Mesendoderm (in vitro differentiated cells): ENCODE measurements around the gene TRIM8.

Source experiments
- DNase-seq: peaks from one replicate; pipeline ENCODE4 v3.0.0; 2013
- H2AK5ac ChIP-seq: 2 replicates; pipeline ENCODE4 v1.6.1; 2013; ENCODE audit warnings: low read length, inconsistent platforms
- H2BK120ac ChIP-seq: 2 replicates; pipeline ENCODE4 v1.6.1; 2013; ENCODE audit warnings: low read depth, mild to moderate bottlenecking, low read length, moderate library complexity, mixed read lengths
- H2BK15ac ChIP-seq: replicated peaks from 2 replicates; pipeline ENCODE4 v1.6.1; 2013; ENCODE audit warnings: low read depth, mild to moderate bottlenecking, moderate library complexity
- H2BK5ac ChIP-seq: 2 replicates; pipeline ENCODE4 v1.6.1; 2013; ENCODE audit warnings: low read length, inconsistent platforms
- H3K18ac ChIP-seq: 2 replicates; pipeline ENCODE4 v1.6.1; 2013; ENCODE audit warnings: mild to moderate bottlenecking, low read length, mixed read lengths
- H3K23ac ChIP-seq: one replicate; pipeline ENCODE4 v1.6.1; 2013; ENCODE audit warnings: low read length
- H3K27ac ChIP-seq: 2 replicates; pipeline ENCODE4 v1.5.1; 2013; ENCODE audit warnings: low read depth, mild to moderate bottlenecking, inconsistent platforms, low read length, moderate library complexity
- H3K27me3 ChIP-seq: 2 replicates; pipeline ENCODE4 v1.6.1; 2013; ENCODE audit warnings: low read length, control low read depth, mild to moderate bottlenecking, inconsistent platforms; ENCODE audit not compliant: insufficient read depth, poor library complexity
- H3K36me3 ChIP-seq: 2 replicates; pipeline ENCODE4 v1.6.1; 2013; ENCODE audit warnings: low read length, inconsistent platforms; ENCODE audit not compliant: control insufficient read depth, insufficient read depth
- H3K4ac ChIP-seq: one replicate; pipeline ENCODE4 v1.6.1; 2013; ENCODE audit warnings: low read depth, mild to moderate bottlenecking, low read length, moderate library complexity
- H3K4me1 ChIP-seq: 2 replicates; pipeline ENCODE4 v1.6.1; 2013; ENCODE audit warnings: low read depth, low read length, inconsistent platforms; ENCODE audit not compliant: control insufficient read depth
- H3K4me2 ChIP-seq: 2 replicates; pipeline ENCODE4 v1.6.1; 2013; ENCODE audit warnings: low read length
- H3K4me3 ChIP-seq: 2 replicates; pipeline ENCODE4 v1.5.1; 2013; ENCODE audit warnings: mild to moderate bottlenecking, low read length
- H3K56ac ChIP-seq: one replicate; pipeline ENCODE4 v1.6.1; 2013; ENCODE audit warnings: low read length
- H3K79me1 ChIP-seq: 2 replicates; pipeline ENCODE4 v1.6.1; 2013; ENCODE audit warnings: low read length, inconsistent platforms
- H3K79me2 ChIP-seq: 2 replicates; pipeline ENCODE4 v1.6.1; 2013; ENCODE audit warnings: mild to moderate bottlenecking, low read length; ENCODE audit not compliant: control insufficient read depth, insufficient read depth
- H3K9ac ChIP-seq: 2 replicates; pipeline ENCODE4 v1.6.1; 2013; ENCODE audit warnings: low read length, inconsistent platforms
- H4K5ac ChIP-seq: one replicate; pipeline ENCODE4 v1.6.1; 2013; ENCODE audit warnings: low read length
- H4K8ac ChIP-seq: one replicate; pipeline ENCODE4 v1.6.1; 2013; ENCODE audit warnings: low read depth, mild to moderate bottlenecking, control low read depth, low read length, moderate library complexity
- WGBS: extraction: QIAGEN DNeasy Blood & Tissue Kit; methylation state at CpG from one replicate; pipeline ENCODE4 v1.1.7; 2013; ENCODE audit warnings: low lambda C conversion rate, missing lambda C conversion rate; ENCODE audit not compliant: insufficient coverage; ENCODE audit errors: extremely low coverage; 5-methylcytosine and 5-hydroxymethylcytosine counted together

Gene TRIM8

GRCh38 chr10:102678842-102679289 lies 34.6 kb downstream of the TRIM8 start:
- no peak overlapping the region for H3K4ac ChIP-seq
- peak overlapping the region; percentile 10 for H3K9ac ChIP-seq
- no peak overlapping the region for H2BK5ac ChIP-seq
- H2AK5ac ChIP-seq = no peak overlapping the region
- H3K56ac ChIP-seq = peak overlapping the region; percentile 11
- H3K23ac ChIP-seq = no peak overlapping the region
- H3K4me3 ChIP-seq = no peak overlapping the region
- no peak overlapping the region for H3K27ac ChIP-seq
- peak overlapping the region; percentile 6 for H3K4me2 ChIP-seq
- no peaks in the 10 kb centered on the region for H3K79me1 ChIP-seq
- H3K18ac ChIP-seq = no peak overlapping the region
- no peak overlapping the region for H2BK120ac ChIP-seq
- DNase-seq = peak; percentile 82
- H3K4me1 ChIP-seq = peaks cover 15% of the 10 kb centered on the region
- no peaks in the 10 kb centered on the region for H3K79me2 ChIP-seq
- H3K36me3 ChIP-seq = no peaks in the 10 kb centered on the region
- H4K8ac ChIP-seq = no peak overlapping the region
- H2BK15ac ChIP-seq = no peak overlapping the region
- no peaks in the 10 kb centered on the region for H3K27me3 ChIP-seq
- no CpG with 5 or more reads among the region's 9 CpGs for WGBS
- no peak overlapping the region for H4K5ac ChIP-seq

- Histone ChIP-seq H3K27ac (no peak overlapping the region), H4K8ac (no peak overlapping the region), H3K4me3 (no peak overlapping the region), H3K4me2 (no peak overlapping the region), H2BK5ac (no peak overlapping the region), H3K9ac (no peak overlapping the region), H3K4me1 (peaks cover 10% of the 10 kb centered on the region), H3K27me3 (no peaks in the 10 kb centered on the region), H2BK120ac (no peak overlapping the region), H2BK15ac (no peak overlapping the region), H3K79me2 (no peaks in the 10 kb centered on the region), H3K36me3 (no peaks in the 10 kb centered on the region), H3K18ac (no peak overlapping the region), H3K56ac (no peak overlapping the region), H3K23ac (no peak overlapping the region), H3K79me1 (no peaks in the 10 kb centered on the region), H3K4ac (no peak overlapping the region), H4K5ac (no peak overlapping the region), H2AK5ac (no peak overlapping the region)
- no peak for DNase-seq
- no CpG with 5 or more reads among the region's 4 CpGs for WGBS
Measured at GRCh38 chr10:102679596-102679995, 35.3 kb downstream of the TRIM8 start.

- H3K27ac ChIP-seq = no peak overlapping the region
- no peaks in the 10 kb centered on the region for H3K79me2 ChIP-seq
- H3K9ac ChIP-seq = no peak overlapping the region
- no peak overlapping the region for H3K4me3 ChIP-seq
- H2BK5ac ChIP-seq = no peak overlapping the region
- H2AK5ac ChIP-seq = no peak overlapping the region
- H3K36me3 ChIP-seq = no peaks in the 10 kb centered on the region
- H4K8ac ChIP-seq = no peak overlapping the region
- no peak overlapping the region for H2BK120ac ChIP-seq
- H3K4me1 ChIP-seq = peaks cover 3% of the 10 kb centered on the region
- H3K79me1 ChIP-seq = no peaks in the 10 kb centered on the region
- no peak overlapping the region for H3K56ac ChIP-seq
- no peak overlapping the region for H3K18ac ChIP-seq
- H2BK15ac ChIP-seq = no peak overlapping the region
- no peak for DNase-seq
- H3K27me3 ChIP-seq = no peaks in the 10 kb centered on the region
- no peak overlapping the region for H3K4me2 ChIP-seq
- no peak overlapping the region for H3K4ac ChIP-seq
- H3K23ac ChIP-seq = no peak overlapping the region
- no peak overlapping the region for H4K5ac ChIP-seq
- WGBS = no CpG with 5 or more reads among the region's 5 CpGs
Measured at GRCh38 chr10:102681696-102682095, 37.4 kb downstream of the TRIM8 start.

GRCh38 chr10:102682416-102682815 lies 38.1 kb downstream of the TRIM8 start:
- no peak overlapping the region for H3K4ac ChIP-seq
- no peak overlapping the region for H3K27ac ChIP-seq
- H2BK15ac ChIP-seq = no peak overlapping the region
- H3K4me2 ChIP-seq = no peak overlapping the region
- H3K18ac ChIP-seq = no peak overlapping the region
- no peak overlapping the region for H2BK120ac ChIP-seq
- no peaks in the 10 kb centered on the region for H3K36me3 ChIP-seq
- no peak overlapping the region for H3K56ac ChIP-seq
- no peaks in the 10 kb centered on the region for H3K79me1 ChIP-seq
- DNase-seq = no peak
- no peak overlapping the region for H3K9ac ChIP-seq
- H3K27me3 ChIP-seq = no peaks in the 10 kb centered on the region
- no CpG with 5 or more reads among the region's 7 CpGs for WGBS
- H3K4me1 ChIP-seq = peaks cover 3% of the 10 kb centered on the region
- H3K79me2 ChIP-seq = no peaks in the 10 kb centered on the region
- H3K4me3 ChIP-seq = no peak overlapping the region
- H3K23ac ChIP-seq = no peak overlapping the region
- H4K8ac ChIP-seq = no peak overlapping the region
- H2BK5ac ChIP-seq = no peak overlapping the region
- H4K5ac ChIP-seq = no peak overlapping the region
- no peak overlapping the region for H2AK5ac ChIP-seq

GRCh38 chr10:102682981-102683380 lies 38.7 kb downstream of the TRIM8 start:
- no peak overlapping the region for H2BK120ac ChIP-seq
- no peak for DNase-seq
- H3K23ac ChIP-seq = no peak overlapping the region
- H3K4ac ChIP-seq = no peak overlapping the region
- H3K79me2 ChIP-seq = no peaks in the 10 kb centered on the region
- H3K79me1 ChIP-seq = no peaks in the 10 kb centered on the region
- H3K9ac ChIP-seq = no peak overlapping the region
- no peak overlapping the region for H2BK15ac ChIP-seq
- H3K27ac ChIP-seq = no peak overlapping the region
- H3K36me3 ChIP-seq = no peaks in the 10 kb centered on the region
- no peak overlapping the region for H3K56ac ChIP-seq
- no peak overlapping the region for H2BK5ac ChIP-seq
- peaks cover under 1% of the 10 kb centered on the region for H3K4me1 ChIP-seq
- H2AK5ac ChIP-seq = no peak overlapping the region
- no peak overlapping the region for H3K18ac ChIP-seq
- no peak overlapping the region for H3K4me3 ChIP-seq
- no peak overlapping the region for H3K4me2 ChIP-seq
- H4K8ac ChIP-seq = no peak overlapping the region
- no peak overlapping the region for H4K5ac ChIP-seq
- H3K27me3 ChIP-seq = no peaks in the 10 kb centered on the region
- WGBS = no CpG with 5 or more reads among the region's 4 CpGs

GRCh38 chr10:102683736-102684135 lies 39.5 kb downstream of the TRIM8 start:
- H2BK15ac ChIP-seq = no peak overlapping the region
- no peaks in the 10 kb centered on the region for H3K36me3 ChIP-seq
- no peak overlapping the region for H3K27ac ChIP-seq
- no peak overlapping the region for H4K5ac ChIP-seq
- WGBS = no CpG with 5 or more reads among the region's 5 CpGs
- no peaks in the 10 kb centered on the region for H3K79me1 ChIP-seq
- no peak for DNase-seq
- no peak overlapping the region for H3K18ac ChIP-seq
- H3K23ac ChIP-seq = no peak overlapping the region
- no peak overlapping the region for H3K56ac ChIP-seq
- H2BK120ac ChIP-seq = no peak overlapping the region
- no peak overlapping the region for H3K4me3 ChIP-seq
- H3K4me1 ChIP-seq = no peaks in the 10 kb centered on the region
- H2BK5ac ChIP-seq = no peak overlapping the region
- H3K27me3 ChIP-seq = no peaks in the 10 kb centered on the region
- no peak overlapping the region for H2AK5ac ChIP-seq
- H3K4ac ChIP-seq = no peak overlapping the region
- H3K4me2 ChIP-seq = no peak overlapping the region
- no peaks in the 10 kb centered on the region for H3K79me2 ChIP-seq
- H4K8ac ChIP-seq = no peak overlapping the region
- no peak overlapping the region for H3K9ac ChIP-seq
